HG03139 (cell line): ENCODE measurements around the gene GCLC.
"Not testable (repeated sequence)": the region's sequence is repeated elsewhere in the genome, so short reads cannot be mapped to it uniquely, and the experiment has no call there.

Experiments
- ATAC-seq: cut with Tn5 transposase; IDR thresholded peaks from one replicate; pipeline ENCODE4 v1.9.1; 2021; ENCODE audit not compliant: unreplicated experiment

GCLC gene

GRCh38 chr6:53544470-53545308, at the start of gene GCLC:
Gene GCLC, minus strand, starts transcription at chr6:53545101. Its CDS starts 456 bp downstream, at chr6:53544645.
- peak; percentile 55 for ATAC-seq

- no peak for ATAC-seq
These were observed 49.7 kb upstream of the GCLC start for GRCh38 chr6:53594596-53594995.

DNA sequence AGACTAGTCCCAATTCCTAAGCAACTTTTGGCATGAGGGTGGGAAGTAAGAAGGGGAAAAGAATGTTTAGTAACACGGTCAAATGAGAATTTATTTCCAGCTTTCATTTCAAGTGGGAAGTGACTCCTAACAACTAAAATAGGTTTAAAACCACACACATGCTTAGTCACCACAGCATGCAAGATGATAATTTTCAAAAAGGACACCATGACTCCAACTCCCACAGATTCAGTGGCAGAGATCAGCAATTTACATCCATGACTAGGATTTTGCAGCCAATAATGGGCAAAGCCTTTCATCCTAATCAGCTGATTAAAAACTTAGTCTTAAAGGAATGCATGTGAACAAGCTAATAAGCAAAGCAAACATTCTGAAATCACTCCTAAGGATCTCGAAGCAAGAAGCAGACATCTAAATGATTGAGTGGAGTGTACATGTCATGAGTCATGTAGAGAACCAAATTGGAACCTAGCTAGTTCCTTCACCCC, 48.1 kb upstream of the GCLC start:
- ATAC-seq: no peak

- ATAC-seq: no peak
These were observed 47.0 kb upstream of the GCLC start for GRCh38 chr6:53591873-53592272.

DNA sequence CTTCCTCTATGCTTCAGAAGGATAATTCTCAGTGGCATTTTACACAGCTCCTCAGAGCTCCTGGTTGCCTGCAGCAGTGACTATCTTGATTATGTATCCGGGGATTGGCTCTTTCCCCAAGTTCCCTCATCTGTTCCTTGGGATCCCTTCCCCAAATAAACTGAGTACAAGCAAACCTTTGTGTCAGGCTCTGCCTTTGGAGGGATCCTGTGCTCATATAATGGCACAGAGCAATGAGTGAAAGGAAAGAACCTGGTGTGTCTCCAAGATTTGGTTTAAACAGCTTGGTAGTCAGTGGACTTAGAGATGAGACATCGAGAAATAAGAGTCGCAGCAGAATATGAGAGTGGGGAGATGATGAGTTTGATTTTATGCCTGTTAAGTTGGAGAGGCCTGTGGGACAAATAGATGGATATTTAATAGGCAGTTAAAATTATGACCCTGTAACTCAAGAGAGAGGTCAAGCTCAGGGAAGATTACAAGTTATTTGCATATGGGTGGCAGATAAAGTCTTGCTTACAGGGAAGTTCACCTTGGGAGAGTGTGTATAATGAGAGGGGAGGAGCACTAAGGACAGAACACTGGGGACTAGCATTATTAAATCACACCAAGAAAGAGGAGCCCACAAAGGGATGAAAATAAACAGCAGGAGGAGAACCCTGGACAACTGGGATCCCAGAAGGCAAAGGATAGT, 44.1 kb upstream of the GCLC start:
- ATAC-seq: no peak

GRCh38 chr6:53587291-53587690, 42.4 kb upstream of the GCLC start:
- no peak for ATAC-seq

- no peak for ATAC-seq
These were observed 40.5 kb upstream of the GCLC start for GRCh38 chr6:53585208-53585900.

DNA sequence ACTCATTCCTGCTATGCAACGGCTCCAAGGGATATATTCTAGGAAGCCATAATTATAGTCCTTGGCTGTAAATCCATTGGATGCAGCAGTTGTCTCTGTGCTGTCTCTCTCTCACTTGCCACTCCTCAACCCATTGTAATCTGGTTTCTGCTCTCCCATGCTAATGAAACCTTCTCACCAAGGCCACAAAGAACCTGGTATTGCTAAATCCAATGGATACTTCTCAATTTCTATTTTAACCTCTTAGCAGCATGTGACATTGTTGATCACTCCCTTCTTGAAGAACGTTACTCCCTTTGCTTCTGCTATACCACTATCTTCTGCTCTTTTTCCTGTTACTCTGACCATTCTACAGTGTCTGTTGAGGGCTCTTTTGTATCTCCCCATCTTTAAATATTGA, 39.8 kb upstream of the GCLC start:
- ATAC-seq: no peak

DNA sequence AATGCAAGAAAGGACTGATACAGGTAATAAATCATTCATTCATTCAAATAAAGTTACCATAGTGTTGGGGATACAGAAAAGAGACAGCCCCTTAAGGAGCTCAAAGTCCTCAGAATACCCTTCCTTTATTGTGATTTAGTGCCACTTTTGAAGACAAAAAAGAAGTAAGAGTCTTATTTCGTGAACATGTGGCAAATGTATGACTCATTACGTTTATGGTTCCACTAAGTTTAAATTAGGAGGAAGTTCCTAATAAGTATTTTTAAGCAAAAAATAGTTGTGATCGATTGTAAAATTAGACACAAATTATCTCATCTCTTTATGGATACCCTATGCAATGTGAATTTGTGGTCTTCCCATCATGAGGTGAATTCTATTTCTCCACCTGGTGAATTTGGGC, 38.5 kb upstream of the GCLC start:
- no peak for ATAC-seq

- no peak for ATAC-seq
These were observed 38.1 kb upstream of the GCLC start for GRCh38 chr6:53582963-53583362.

DNA sequence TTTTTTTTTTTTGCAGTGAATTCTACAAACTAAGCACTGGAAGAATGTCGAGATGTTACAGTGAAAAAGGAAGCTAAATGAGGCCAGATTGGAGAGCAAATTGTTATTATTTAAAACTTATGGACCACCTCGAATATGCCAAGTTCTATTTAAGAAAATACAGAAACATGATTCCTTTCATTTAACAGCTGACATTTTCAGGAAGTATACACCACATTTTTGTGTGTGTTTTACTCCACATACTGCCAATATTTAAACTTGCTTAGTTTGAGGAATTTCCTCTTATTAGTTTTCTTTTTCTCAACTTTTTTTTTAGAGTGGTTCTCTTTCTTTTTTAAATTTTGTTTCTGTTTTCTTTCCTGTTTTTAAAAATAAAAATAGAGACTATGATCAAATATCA, 37.0 kb upstream of the GCLC start:
- no peak for ATAC-seq

DNA sequence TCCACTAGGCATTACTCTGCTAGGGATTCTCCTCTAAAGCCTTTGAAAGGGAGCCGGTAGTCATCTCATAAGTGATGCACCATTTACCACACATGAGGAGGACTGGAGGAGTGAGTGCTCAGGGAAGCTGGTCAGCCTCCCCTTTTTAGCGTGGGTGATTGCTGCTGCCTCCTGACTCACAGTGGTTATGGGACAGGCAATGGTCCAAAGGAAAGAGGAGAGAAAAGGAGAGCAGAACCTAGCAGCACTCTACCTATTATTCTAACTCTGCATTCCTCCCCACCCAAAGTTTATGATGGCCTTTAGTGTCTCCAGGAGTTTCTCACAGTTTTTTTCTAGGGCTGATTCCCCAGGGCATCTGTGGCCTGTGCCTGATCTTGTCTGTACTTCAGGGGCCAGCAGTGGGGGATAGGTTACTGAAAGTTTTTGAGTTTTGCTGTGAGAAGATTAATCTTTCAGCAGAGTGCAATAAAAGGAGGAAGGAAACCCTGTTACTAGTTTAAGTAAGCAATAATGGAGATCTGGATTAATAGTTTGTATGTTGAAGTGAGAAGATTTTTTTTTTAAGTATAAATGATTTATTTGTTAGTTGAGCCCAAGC, 36.4 kb upstream of the GCLC start:
- no peak for ATAC-seq

DNA sequence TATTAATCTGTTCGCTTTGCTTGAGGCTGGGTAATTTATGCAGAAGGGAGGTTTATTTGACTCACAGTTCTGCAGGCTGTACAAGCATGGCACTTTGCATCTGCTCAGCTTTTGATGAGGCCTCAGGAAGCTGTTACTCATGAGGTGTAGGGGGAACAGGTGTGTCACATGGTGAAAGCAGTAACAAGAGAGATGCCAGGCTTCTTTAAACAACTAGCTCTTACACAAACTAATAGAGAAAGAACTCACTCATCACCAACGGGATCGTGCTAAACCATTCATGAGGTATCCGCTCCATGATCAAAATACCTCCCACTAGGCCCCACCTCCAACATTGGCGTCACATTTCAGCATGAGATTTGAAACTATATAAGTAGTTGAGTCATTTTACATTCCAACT, 34.4 kb upstream of the GCLC start:
- ATAC-seq: no peak

DNA sequence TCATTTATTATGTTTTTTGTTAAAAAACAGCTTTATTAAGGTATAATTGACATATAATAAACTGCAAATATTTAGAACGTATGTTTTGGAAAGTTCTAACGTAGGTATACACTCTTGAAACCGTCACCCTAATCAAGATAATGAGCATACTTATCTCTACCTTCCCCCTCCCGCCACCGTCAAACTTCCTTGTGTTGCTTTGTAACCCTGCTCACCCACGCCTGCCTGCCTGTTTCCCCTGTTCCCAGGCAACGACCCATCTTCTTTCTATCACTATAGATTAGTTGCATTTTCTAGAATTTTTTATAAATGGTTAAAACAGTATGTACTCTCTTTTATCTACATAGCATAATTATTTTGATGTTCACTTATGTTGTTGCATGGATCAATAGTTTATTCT, 33.5 kb upstream of the GCLC start:
- ATAC-seq: no peak

DNA sequence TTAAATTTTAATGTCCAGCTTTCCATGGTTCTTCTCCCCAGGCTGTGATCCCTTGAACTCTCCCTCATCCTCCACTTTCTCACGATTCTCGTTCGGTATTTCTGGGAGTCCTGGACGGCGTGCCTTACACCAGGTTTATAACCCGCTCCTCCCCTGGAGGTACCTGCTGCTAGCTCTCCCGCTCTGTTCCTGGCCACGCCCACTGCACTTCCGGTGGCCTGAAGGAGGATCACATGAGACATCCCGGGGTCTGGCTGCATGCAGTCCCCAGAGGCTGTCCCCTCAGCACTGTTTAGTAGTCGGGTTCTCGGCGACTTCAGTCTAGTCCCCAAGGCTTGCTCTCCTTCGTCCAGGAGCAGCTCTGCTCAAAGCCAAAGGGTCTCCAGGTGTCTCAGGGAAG, 28.4 kb upstream of the GCLC start:
- no peak for ATAC-seq

GRCh38 chr6:53572379-53572778, 27.5 kb upstream of the GCLC start:
- not testable (repeated sequence) for ATAC-seq

GRCh38 chr6:53568776-53569616, 24.1 kb upstream of the GCLC start:
- no peak for ATAC-seq

DNA sequence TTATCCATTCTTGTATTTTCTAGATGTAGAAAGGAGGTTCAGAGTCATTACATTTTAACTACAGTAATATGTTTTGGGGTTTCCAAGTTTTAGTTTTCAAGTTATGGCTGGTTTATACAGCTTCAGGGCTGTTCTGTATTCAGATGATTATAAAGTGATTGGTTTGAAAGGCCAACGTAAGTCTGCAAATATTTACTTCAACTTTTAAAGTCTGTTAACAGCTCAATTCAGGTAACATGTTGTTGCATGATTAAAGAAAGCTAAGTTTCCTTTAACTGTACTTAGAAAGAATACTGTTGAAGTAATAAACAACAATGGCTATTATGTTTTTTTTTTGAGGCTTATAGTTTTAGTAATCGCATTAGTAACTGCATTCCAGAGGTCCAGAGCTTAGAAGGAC, 22.8 kb upstream of the GCLC start:
- no peak for ATAC-seq

- no peak for ATAC-seq
These were observed 21.9 kb upstream of the GCLC start for GRCh38 chr6:53566755-53567154.

DNA sequence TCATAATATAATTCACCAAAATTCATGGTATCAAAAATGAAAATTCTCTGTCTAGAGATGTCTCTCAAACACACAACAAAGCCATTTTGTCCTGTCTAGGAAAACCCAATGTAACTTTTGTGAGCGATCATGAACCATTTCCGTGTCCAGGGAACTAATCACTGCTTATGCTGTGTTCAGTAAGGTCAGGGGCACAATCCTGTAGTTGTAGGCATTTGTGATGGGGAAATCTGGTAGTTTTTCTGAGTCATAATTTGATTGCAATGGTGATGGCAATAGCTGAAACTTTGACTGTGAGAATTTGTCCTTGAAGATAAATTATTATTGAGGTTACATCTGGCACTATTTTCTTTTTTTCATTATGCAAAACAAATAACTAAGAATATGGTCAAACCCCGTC, 21.0 kb upstream of the GCLC start:
- no peak for ATAC-seq
